Stimulated activated naive CD8-positive, alpha-beta T cell treated with anti-CD3 and anti-CD28 coated beads, Interleukin-15, amount 100 ng/mL, for 72 hours (primary cell): Measurements from ENCODE around the gene IKBIP.
"Not testable (repeated sequence)": the region's sequence is repeated elsewhere in the genome, so short reads cannot be mapped to it uniquely, and the experiment has no call there.

Experiments used
- ATAC-seq: fragments of 150-1000 bp; cut with Tn5 transposase; 2 replicates; pipeline ENCODE4 v1.10.0; 2021; ENCODE audit warnings: mild to moderate bottlenecking, moderate library complexity
- DNase-seq, 2 donors: peaks; one replicate each; pipeline ENCODE4 v3.0.0; 2021 to 2022
- H3K27ac Mint-ChIP-seq, 2 donors: one replicate each; pipeline ENCODE4 v1.8.0; 2022; ENCODE audit warnings: mild to moderate bottlenecking in 2 of 2, mixed read lengths in 2 of 2, moderate library complexity in 2 of 2
- H3K27me3 Mint-ChIP-seq: one replicate; pipeline ENCODE4 v1.8.0; 2022; ENCODE audit warnings: mixed read lengths
- H3K4me1 Mint-ChIP-seq: one replicate; pipeline ENCODE4 v1.8.0; 2022; ENCODE audit warnings: mild to moderate bottlenecking, mixed read lengths
- H3K4me3 Mint-ChIP-seq, 2 donors: one replicate each; pipeline ENCODE4 v1.8.0; 2022; ENCODE audit warnings: mild to moderate bottlenecking in 2 of 2, mixed read lengths in 2 of 2, moderate library complexity in 1 of 2
- H3K9me3 Mint-ChIP-seq, 2 donors: one replicate each; pipeline ENCODE4 v1.8.0; 2022; ENCODE audit warnings: mixed read lengths in 2 of 2

The IKBIP gene

GRCh38 chr12:98646294-98647090 lies 1.9 kb upstream of the IKBIP start:
- no peak overlapping the region for H3K27ac Mint-ChIP-seq
- no peaks in the 10 kb centered on the region for H3K9me3 Mint-ChIP-seq
- ATAC-seq (no peak), DNase-seq (no peak)
- peaks cover 24% of the 10 kb centered on the region for H3K4me1 Mint-ChIP-seq
- peak overlapping the region; percentile 67 to 99 for H3K4me3 Mint-ChIP-seq
- no peaks in the 10 kb centered on the region for H3K27me3 Mint-ChIP-seq

DNA sequence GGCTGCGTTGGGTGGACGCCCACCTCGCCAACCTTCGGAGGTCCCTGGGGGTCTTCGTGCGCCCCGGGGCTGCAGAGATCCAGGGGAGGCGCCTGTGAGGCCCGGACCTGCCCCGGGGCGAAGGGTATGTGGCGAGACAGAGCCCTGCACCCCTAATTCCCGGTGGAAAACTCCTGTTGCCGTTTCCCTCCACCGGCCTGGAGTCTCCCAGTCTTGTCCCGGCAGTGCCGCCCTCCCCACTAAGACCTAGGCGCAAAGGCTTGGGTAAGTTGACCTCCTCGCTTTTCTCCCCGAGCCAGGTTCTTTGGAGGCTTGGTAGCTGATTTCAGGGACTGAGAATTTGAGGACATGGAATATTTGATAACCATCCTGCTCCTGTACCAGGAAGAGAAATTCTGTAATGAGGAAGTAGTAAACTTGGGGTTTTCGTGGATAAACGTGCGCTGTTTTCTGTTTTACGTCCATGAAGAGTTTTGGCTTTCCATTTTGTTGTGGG lies 1.0 kb upstream of the IKBIP start:
- Mint-ChIP-seq H3K27ac (peak overlapping the region in 1 of 2 donors; percentile 80), H3K9me3 (no peaks in the 10 kb centered on the region), H3K4me3 (peak overlapping the region; percentile 97 to 99), H3K4me1 (peaks cover 32% of the 10 kb centered on the region), H3K27me3 (no peaks in the 10 kb centered on the region)
- DNase-seq, result no peak
- no peak for ATAC-seq

DNA sequence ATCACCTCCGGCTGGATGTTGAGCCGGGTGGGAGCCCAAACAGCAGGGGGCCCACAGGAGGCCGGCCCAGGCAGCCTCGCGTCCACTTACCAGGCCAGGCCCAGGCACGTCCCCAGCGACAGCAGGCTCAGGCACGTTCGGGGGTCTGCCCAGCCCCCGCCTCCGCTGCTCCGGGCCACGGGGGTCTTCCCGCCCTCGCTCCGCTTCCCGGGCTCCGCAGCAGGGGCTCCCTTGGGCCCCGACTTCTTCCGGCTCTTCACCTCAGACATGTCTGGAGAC lies 216 bp downstream of the IKBIP start:
- Mint-ChIP-seq H3K4me1 (peaks cover 33% of the 10 kb centered on the region), H3K27me3 (no peaks in the 10 kb centered on the region), H3K4me3 (peak overlapping the region; percentile 97 to 99), H3K9me3 (no peaks in the 10 kb centered on the region), H3K27ac (peak overlapping the region; percentile 97 to 98)
- peak; percentile 44 for ATAC-seq
- no peak for DNase-seq

- not testable (repeated sequence) for H3K27ac Mint-ChIP-seq, DNase-seq, ATAC-seq, H3K27me3 Mint-ChIP-seq, H3K9me3 Mint-ChIP-seq
- Mint-ChIP-seq H3K4me3 (peak overlapping the region; percentile 97 to 99), H3K4me1 (peaks cover 48% of the 10 kb centered on the region)
Measured at GRCh38 chr12:98642801-98643200, 1.8 kb downstream of the IKBIP start.

DNA sequence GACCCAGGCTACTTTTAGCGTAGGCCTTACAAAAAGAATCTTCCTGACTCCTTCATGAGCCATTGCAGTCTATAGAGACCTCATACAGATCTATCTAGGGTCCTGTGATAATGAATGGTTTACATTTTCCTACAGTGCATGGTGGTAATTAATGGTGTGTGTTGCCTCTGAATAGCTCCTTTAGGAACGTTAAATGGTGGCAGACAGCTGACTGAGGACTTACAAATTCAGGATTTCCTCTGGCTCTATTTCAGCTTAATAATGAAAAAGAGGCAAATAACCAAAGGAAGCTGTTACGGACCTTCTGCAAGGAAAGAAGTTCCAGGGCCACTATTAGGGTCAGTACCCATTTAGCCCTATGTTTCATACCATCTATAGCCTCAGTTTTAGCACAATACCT lies 5.1 kb downstream of the IKBIP start:
- Mint-ChIP-seq H3K4me1 (peaks cover 46% of the 10 kb centered on the region), H3K27me3 (no peaks in the 10 kb centered on the region), H3K9me3 (no peaks in the 10 kb centered on the region), H3K27ac (no peak overlapping the region), H3K4me3 (no peak overlapping the region)
- DNase-seq (no peak), ATAC-seq (no peak)

- Mint-ChIP-seq H3K4me1 (peaks cover 44% of the 10 kb centered on the region), H3K9me3 (no peaks in the 10 kb centered on the region), H3K27me3 (no peaks in the 10 kb centered on the region), H3K4me3 (no peak overlapping the region), H3K27ac (peak overlapping the region in 1 of 2 donors; percentile 6)
- no peak for ATAC-seq
- no peak for DNase-seq
Measured at GRCh38 chr12:98638009-98638408, 6.6 kb downstream of the IKBIP start.

DNA sequence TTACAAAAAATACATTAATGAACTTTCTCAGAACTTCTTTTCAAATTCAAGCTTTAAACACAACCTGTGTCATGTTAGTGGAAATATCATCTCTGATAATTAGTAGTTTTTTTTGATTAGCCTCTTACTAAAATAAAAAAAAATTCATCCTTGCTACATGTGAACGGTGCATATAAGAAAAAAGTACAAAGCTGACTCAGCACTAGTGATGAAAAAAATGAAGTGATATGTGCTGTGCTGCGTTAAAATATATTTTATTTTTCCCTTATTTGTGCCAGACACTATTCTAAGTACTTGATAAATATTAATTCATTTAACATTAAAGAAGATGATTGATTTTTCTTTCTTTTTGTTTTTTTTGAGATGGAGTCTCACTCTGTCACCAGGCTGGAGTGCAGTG lies 7.5 kb downstream of the IKBIP start:
- ATAC-seq (no peak), DNase-seq (no peak)
- Mint-ChIP-seq H3K27me3 (no peaks in the 10 kb centered on the region), H3K27ac (no peak overlapping the region), H3K4me1 (peaks cover 35% of the 10 kb centered on the region), H3K4me3 (no peak overlapping the region), H3K9me3 (no peaks in the 10 kb centered on the region)

DNA sequence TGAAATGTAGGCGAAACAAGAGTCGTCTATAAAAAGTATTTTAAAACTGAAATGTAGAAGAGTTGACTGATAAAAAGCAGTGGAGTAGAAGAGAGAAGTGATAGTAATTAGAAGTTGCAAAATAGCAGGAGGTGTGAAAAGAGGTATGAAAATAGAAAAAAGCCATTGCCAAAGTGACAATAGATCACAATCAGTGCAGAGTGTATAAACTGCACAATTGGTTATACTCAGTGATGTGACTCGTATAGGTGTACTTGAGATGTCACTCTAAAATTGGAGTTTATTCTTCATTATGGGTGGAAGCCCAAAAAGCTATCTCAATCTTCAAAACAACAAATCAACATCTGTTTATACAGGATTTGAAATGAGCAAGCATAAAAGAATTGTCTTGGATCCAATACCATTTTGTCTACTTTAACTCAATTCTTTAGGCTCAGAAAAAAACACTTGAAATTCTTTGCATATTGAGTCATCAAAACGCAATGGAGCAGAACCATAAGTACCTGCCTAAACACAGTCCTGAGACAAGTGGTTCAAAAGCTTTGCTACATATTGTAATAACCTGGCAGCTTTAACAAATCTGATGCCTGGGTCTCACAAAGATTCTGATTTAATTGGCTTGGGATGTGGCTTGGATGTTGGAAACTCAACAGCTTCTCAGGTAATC lies 8.8 kb downstream of the IKBIP start:
- ATAC-seq (no peak), DNase-seq (no peak)
- peaks cover 24% of the 10 kb centered on the region for H3K4me1 Mint-ChIP-seq
- peak overlapping the region in 1 of 2 donors; percentile 57 for H3K27ac Mint-ChIP-seq
- no peaks in the 10 kb centered on the region for H3K9me3 Mint-ChIP-seq
- no peak overlapping the region for H3K4me3 Mint-ChIP-seq
- no peaks in the 10 kb centered on the region for H3K27me3 Mint-ChIP-seq

DNA sequence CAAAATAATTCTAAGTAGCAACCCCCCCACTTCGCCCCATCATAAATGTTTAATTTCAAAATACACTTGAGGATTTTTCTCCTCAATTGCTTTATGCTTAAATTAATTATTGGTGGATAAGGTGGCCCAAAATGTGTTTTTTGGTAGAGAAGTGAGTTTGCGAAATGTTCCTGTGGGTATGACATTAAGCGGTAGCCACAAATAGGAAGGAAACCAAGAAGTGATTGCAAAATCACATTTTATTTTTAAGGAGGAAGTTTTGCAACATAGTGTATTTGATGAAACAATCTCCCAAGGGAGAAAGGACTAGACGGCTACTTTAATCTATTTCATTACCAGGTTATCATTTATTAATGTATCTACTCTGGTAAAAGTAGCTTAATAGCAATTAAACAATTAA lies 25.6 kb downstream of the IKBIP start:
- H3K27me3 Mint-ChIP-seq, result no peaks in the 10 kb centered on the region
- H3K9me3 Mint-ChIP-seq, result no peaks in the 10 kb centered on the region
- no peak for DNase-seq
- H3K4me3 Mint-ChIP-seq, result no peak overlapping the region
- no peak for ATAC-seq
- H3K27ac Mint-ChIP-seq, result no peak overlapping the region
- no peaks in the 10 kb centered on the region for H3K4me1 Mint-ChIP-seq

- peak; percentile 83 for ATAC-seq
- peak overlapping the region in 1 of 2 donors; percentile 53 for H3K27ac Mint-ChIP-seq
- DNase-seq, result no peak
- no peaks in the 10 kb centered on the region for H3K9me3 Mint-ChIP-seq
- no peaks in the 10 kb centered on the region for H3K27me3 Mint-ChIP-seq
- no peak overlapping the region for H3K4me3 Mint-ChIP-seq
- peaks cover 8% of the 10 kb centered on the region for H3K4me1 Mint-ChIP-seq
Measured at GRCh38 chr12:98612696-98613334, 31.8 kb downstream of the IKBIP start.

DNA sequence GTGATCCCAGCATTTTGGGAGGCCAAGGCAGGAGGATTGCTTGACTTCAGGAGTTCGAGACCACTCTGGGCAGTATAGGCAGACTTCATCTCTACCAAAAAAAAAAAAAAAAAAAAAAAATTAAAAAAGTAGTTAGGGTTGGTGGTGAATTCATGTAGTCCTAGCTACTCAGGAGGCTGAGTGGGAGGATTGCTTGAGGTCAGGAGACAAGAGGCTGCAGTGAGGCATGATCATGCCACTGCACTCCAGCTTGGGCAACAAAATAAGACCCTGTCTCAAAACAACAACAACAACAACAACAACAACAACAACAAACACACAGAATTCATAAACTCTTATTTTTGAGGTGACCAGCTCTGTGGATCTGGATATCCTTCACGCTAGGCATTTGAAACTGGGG lies 34.0 kb downstream of the IKBIP start:
- peaks cover 16% of the 10 kb centered on the region for H3K4me1 Mint-ChIP-seq
- DNase-seq, result no peak
- ATAC-seq, result no peak
- no peaks in the 10 kb centered on the region for H3K9me3 Mint-ChIP-seq
- H3K4me3 Mint-ChIP-seq, result no peak overlapping the region
- no peak overlapping the region for H3K27ac Mint-ChIP-seq
- H3K27me3 Mint-ChIP-seq, result no peaks in the 10 kb centered on the region

DNA sequence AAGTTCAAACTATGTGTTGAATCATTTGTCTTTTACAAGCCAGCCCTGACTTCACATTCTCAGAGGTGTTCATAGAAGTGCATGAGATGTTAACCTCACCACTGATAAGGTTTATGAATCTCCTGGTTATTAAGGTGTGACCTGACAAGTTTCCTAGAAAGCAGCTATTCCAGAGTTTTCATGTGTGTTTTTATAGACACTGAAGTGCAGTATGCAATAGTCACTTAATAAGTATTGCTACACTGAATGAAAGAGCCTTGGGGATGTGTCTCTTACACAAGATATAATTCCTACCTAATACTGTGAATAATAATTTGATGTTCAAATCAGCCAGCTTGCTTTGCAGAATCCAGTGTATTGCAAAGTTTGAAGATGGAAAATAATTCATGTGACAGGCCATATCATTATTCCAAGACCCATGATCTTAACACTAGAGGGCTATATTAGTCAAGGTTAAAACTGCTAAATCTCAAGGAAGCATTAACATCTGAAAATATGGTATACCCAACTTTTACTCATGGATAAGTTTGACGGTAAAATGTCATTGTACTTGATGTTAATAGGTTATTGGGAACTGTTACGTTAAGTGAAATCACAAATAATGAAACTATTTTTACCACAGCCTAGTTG lies 38.1 kb downstream of the IKBIP start:
- Mint-ChIP-seq H3K4me1 (peaks cover 8% of the 10 kb centered on the region), H3K4me3 (no peak overlapping the region), H3K27me3 (no peaks in the 10 kb centered on the region), H3K27ac (no peak overlapping the region), H3K9me3 (no peaks in the 10 kb centered on the region)
- no peak for ATAC-seq
- DNase-seq, result no peak

DNA sequence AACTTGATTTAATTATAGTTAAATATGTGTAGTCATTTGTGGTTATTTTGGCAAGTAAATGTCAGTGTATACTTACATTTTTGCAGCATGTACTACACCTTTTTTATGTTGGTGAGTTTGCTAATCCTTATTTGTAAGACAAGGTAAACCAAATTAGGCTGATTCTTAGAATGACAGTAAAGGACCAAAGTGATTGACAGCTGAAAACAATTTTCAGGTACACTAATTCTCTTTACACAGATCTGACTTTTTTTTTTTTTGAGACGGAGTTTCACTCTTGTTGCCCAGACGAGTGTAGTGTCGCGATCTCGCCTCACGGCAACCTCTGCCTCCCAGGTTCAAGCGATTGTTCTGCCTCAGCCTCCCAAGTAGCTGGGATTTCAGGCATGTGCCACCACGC lies 42.7 kb downstream of the IKBIP start:
- Mint-ChIP-seq H3K27me3 (no peaks in the 10 kb centered on the region), H3K9me3 (no peaks in the 10 kb centered on the region), H3K27ac (no peak overlapping the region), H3K4me3 (no peak overlapping the region), H3K4me1 (peaks cover 3% of the 10 kb centered on the region)
- no peak for DNase-seq
- no peak for ATAC-seq

DNA sequence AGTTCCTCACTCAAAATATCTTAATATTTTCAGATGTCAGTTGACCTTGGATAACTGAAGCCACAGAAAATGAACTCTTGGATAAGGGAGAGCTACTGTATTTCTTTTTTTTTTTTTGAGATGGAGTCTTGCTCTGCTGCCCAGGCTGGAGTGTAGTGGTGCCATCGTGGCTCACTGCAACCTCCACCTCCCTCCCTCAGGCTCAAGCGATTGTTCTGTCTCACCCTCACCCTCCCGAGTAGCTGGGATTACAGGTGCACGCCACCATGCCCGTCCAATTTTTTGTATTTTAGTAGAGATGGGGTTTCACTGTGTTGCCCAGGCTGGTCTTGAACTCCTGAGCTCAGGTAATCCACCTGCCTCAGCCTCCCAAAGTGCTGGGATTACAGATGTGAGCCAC lies 47.3 kb downstream of the IKBIP start:
- H3K4me1 Mint-ChIP-seq, result peaks cover 22% of the 10 kb centered on the region
- not testable (repeated sequence) for H3K27ac Mint-ChIP-seq, H3K27me3 Mint-ChIP-seq, H3K4me3 Mint-ChIP-seq, ATAC-seq, DNase-seq, H3K9me3 Mint-ChIP-seq

DNA sequence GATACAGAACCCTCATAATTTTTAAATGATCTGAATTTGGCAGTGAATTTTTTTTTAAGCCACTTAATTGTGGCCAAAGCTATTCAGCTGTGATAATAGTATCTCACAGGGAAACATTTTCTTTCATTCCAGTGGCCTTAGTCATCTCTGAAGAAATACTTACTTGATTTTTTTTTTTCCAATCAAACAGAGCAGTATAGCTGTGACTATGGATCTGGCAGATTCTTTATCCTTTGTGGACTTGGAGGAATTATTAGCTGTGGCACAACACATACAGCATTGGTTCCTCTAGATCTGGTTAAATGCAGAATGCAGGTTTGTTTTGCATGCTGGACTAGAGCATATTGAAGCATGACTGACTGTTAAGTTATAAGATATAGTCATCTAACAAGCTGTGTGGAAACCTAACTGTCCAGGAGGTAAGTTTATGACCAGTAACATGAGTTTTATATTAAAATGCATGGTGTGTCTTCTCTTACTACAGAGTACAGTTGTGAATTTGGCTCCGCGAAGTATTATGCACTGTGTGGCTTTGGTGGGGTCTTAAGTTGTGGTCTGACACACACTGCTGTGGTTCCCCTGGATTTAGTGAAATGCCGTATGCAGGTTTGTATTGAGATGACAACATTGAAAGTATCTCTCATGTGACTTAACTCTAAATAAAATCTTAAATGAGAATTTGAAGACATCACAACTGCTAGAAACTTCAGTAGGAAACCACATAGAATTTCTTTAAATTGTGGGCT lies 49.2 kb downstream of the IKBIP start:
- peak; percentile 38 to 54 for DNase-seq
- peak; percentile 68 for ATAC-seq
- H3K27ac Mint-ChIP-seq, result peak overlapping the region; percentile 98 to 100
- H3K4me3 Mint-ChIP-seq, result peak overlapping the region; percentile 94 to 95
- H3K9me3 Mint-ChIP-seq, result no peaks in the 10 kb centered on the region
- peaks cover 22% of the 10 kb centered on the region for H3K4me1 Mint-ChIP-seq
- H3K27me3 Mint-ChIP-seq, result no peaks in the 10 kb centered on the region
